Measurements from ENCODE around the gene CA10.

The CA10 gene

GRCh38 chr17:52128721-52129120 lies 29.8 kb downstream of the CA10 start:
- H3K27me3 Mint-ChIP-seq (ENCODE audit: low read depth), result no peaks in the 10 kb centered on the region
- no peaks in the 10 kb centered on the region for H3K36me3 Mint-ChIP-seq (ENCODE audit: low read depth)
- H3K4me1 Mint-ChIP-seq (ENCODE audit: low read depth), result no peaks in the 10 kb centered on the region
- no peak overlapping the region for H3K27ac Mint-ChIP-seq
- no peak for DNase-seq (ENCODE audit: low spot score)
- no peak overlapping the region for H3K4me3 Mint-ChIP-seq
- H3K9me3 Mint-ChIP-seq, result no peaks in the 10 kb centered on the region

- no peaks in the 10 kb centered on the region for H3K36me3 Mint-ChIP-seq (ENCODE audit: low read depth)
- no peak overlapping the region for H3K4me3 Mint-ChIP-seq
- no peaks in the 10 kb centered on the region for H3K9me3 Mint-ChIP-seq
- H3K27me3 Mint-ChIP-seq (ENCODE audit: low read depth), result no peaks in the 10 kb centered on the region
- DNase-seq (ENCODE audit: low spot score), result no peak
- H3K4me1 Mint-ChIP-seq (ENCODE audit: low read depth), result no peaks in the 10 kb centered on the region
- no peak overlapping the region for H3K27ac Mint-ChIP-seq
Observed at GRCh38 chr17:52124993-52125392, 33.5 kb downstream of the CA10 start.

- H3K36me3 Mint-ChIP-seq (ENCODE audit: low read depth), result no peaks in the 10 kb centered on the region
- H3K9me3 Mint-ChIP-seq, result no peaks in the 10 kb centered on the region
- H3K27ac Mint-ChIP-seq, result no peak overlapping the region
- H3K27me3 Mint-ChIP-seq (ENCODE audit: low read depth), result no peaks in the 10 kb centered on the region
- H3K4me1 Mint-ChIP-seq (ENCODE audit: low read depth), result no peaks in the 10 kb centered on the region
- no peak for DNase-seq (ENCODE audit: low spot score)
- H3K4me3 Mint-ChIP-seq, result no peak overlapping the region
Observed at GRCh38 chr17:52124561-52124960, 34.0 kb downstream of the CA10 start.

GRCh38 chr17:52120465-52120864 lies 38.0 kb downstream of the CA10 start:
- H3K27me3 Mint-ChIP-seq (ENCODE audit: low read depth), result no peaks in the 10 kb centered on the region
- DNase-seq (ENCODE audit: low spot score), result no peak
- H3K4me1 Mint-ChIP-seq (ENCODE audit: low read depth), result no peaks in the 10 kb centered on the region

GRCh38 chr17:52110923-52111581 lies 47.5 kb downstream of the CA10 start:
- no peak overlapping the region for H3K4me3 Mint-ChIP-seq
- no peak for DNase-seq (ENCODE audit: low spot score)
- H3K9me3 Mint-ChIP-seq, result no peaks in the 10 kb centered on the region
- H3K36me3 Mint-ChIP-seq (ENCODE audit: low read depth), result no peaks in the 10 kb centered on the region
- no peak overlapping the region for H3K27ac Mint-ChIP-seq
- no peaks in the 10 kb centered on the region for H3K4me1 Mint-ChIP-seq (ENCODE audit: low read depth)
- H3K27me3 Mint-ChIP-seq (ENCODE audit: low read depth), result no peaks in the 10 kb centered on the region

More at GRCh38 chr17:52120465-52120864, 38.0 kb downstream of the CA10 start:
- Mint-ChIP-seq H3K4me3 (no peak overlapping the region), H3K27ac (no peak overlapping the region), H3K9me3 (no peaks in the 10 kb centered on the region), H3K36me3 (ENCODE audit: low read depth) (no peaks in the 10 kb centered on the region)

GRCh38 chr17:52106638-52107261 lies 51.8 kb downstream of the CA10 start:
- no peaks in the 10 kb centered on the region for H3K27me3 Mint-ChIP-seq (ENCODE audit: low read depth)
- H3K4me1 Mint-ChIP-seq (ENCODE audit: low read depth), result no peaks in the 10 kb centered on the region
- H3K36me3 Mint-ChIP-seq (ENCODE audit: low read depth), result no peaks in the 10 kb centered on the region
- no peak overlapping the region for H3K4me3 Mint-ChIP-seq
- no peak overlapping the region for H3K27ac Mint-ChIP-seq
- no peaks in the 10 kb centered on the region for H3K9me3 Mint-ChIP-seq
- DNase-seq (ENCODE audit: low spot score), result peak; percentile 6

GRCh38 chr17:52106072-52106471 lies 52.4 kb downstream of the CA10 start:
- Mint-ChIP-seq H3K27ac (no peak overlapping the region), H3K36me3 (ENCODE audit: low read depth) (no peaks in the 10 kb centered on the region), H3K27me3 (ENCODE audit: low read depth) (no peaks in the 10 kb centered on the region), H3K9me3 (no peaks in the 10 kb centered on the region), H3K4me3 (no peak overlapping the region), H3K4me1 (ENCODE audit: low read depth) (no peaks in the 10 kb centered on the region)
- no peak for DNase-seq (ENCODE audit: low spot score)

GRCh38 chr17:52105591-52105990 lies 52.9 kb downstream of the CA10 start:
- no peak for DNase-seq (ENCODE audit: low spot score)
- Mint-ChIP-seq H3K9me3 (no peaks in the 10 kb centered on the region), H3K4me1 (ENCODE audit: low read depth) (no peaks in the 10 kb centered on the region), H3K4me3 (no peak overlapping the region), H3K27me3 (ENCODE audit: low read depth) (no peaks in the 10 kb centered on the region), H3K27ac (no peak overlapping the region), H3K36me3 (ENCODE audit: low read depth) (no peaks in the 10 kb centered on the region)

- no peak for DNase-seq (ENCODE audit: low spot score)
- Mint-ChIP-seq H3K4me1 (ENCODE audit: low read depth) (no peaks in the 10 kb centered on the region), H3K4me3 (no peak overlapping the region), H3K27ac (no peak overlapping the region), H3K9me3 (no peaks in the 10 kb centered on the region), H3K36me3 (ENCODE audit: low read depth) (no peaks in the 10 kb centered on the region), H3K27me3 (ENCODE audit: low read depth) (no peaks in the 10 kb centered on the region)
Observed at GRCh38 chr17:52096056-52096455, 62.5 kb downstream of the CA10 start.

GRCh38 chr17:52084176-52084575 lies 74.3 kb downstream of the CA10 start:
- H3K9me3 Mint-ChIP-seq, result no peaks in the 10 kb centered on the region
- no peak overlapping the region for H3K4me3 Mint-ChIP-seq
- no peak for DNase-seq (ENCODE audit: low spot score)
- no peaks in the 10 kb centered on the region for H3K36me3 Mint-ChIP-seq (ENCODE audit: low read depth)
- H3K27ac Mint-ChIP-seq, result no peak overlapping the region
- H3K27me3 Mint-ChIP-seq (ENCODE audit: low read depth), result no peaks in the 10 kb centered on the region
- no peaks in the 10 kb centered on the region for H3K4me1 Mint-ChIP-seq (ENCODE audit: low read depth)

GRCh38 chr17:52079496-52079895 lies 79.0 kb downstream of the CA10 start:
- Mint-ChIP-seq H3K9me3 (no peaks in the 10 kb centered on the region), H3K36me3 (ENCODE audit: low read depth) (no peaks in the 10 kb centered on the region), H3K4me1 (ENCODE audit: low read depth) (no peaks in the 10 kb centered on the region), H3K27me3 (ENCODE audit: low read depth) (no peaks in the 10 kb centered on the region), H3K4me3 (no peak overlapping the region), H3K27ac (no peak overlapping the region)
- no peak for DNase-seq (ENCODE audit: low spot score)

- peaks cover 3% of the 10 kb centered on the region for H3K9me3 Mint-ChIP-seq
- no peaks in the 10 kb centered on the region for H3K27me3 Mint-ChIP-seq (ENCODE audit: low read depth)
- no peak overlapping the region for H3K27ac Mint-ChIP-seq
- H3K4me1 Mint-ChIP-seq (ENCODE audit: low read depth), result no peaks in the 10 kb centered on the region
- no peak overlapping the region for H3K4me3 Mint-ChIP-seq
- no peak for DNase-seq (ENCODE audit: low spot score)
- no peaks in the 10 kb centered on the region for H3K36me3 Mint-ChIP-seq (ENCODE audit: low read depth)
Observed at GRCh38 chr17:52071712-52072111, 86.8 kb downstream of the CA10 start.

- Mint-ChIP-seq H3K9me3 (peaks cover 7% of the 10 kb centered on the region), H3K4me1 (ENCODE audit: low read depth) (no peaks in the 10 kb centered on the region), H3K27ac (no peak overlapping the region), H3K27me3 (ENCODE audit: low read depth) (no peaks in the 10 kb centered on the region), H3K4me3 (no peak overlapping the region), H3K36me3 (ENCODE audit: low read depth) (no peaks in the 10 kb centered on the region)
- DNase-seq (ENCODE audit: low spot score), result no peak
Observed at GRCh38 chr17:52064791-52065211, 93.7 kb downstream of the CA10 start.

GRCh38 chr17:52049496-52049895 lies 109.0 kb downstream of the CA10 start:
- H3K4me1 Mint-ChIP-seq (ENCODE audit: low read depth), result no peaks in the 10 kb centered on the region
- H3K9me3 Mint-ChIP-seq, result no peaks in the 10 kb centered on the region
- no peak overlapping the region for H3K27ac Mint-ChIP-seq
- no peaks in the 10 kb centered on the region for H3K36me3 Mint-ChIP-seq (ENCODE audit: low read depth)
- DNase-seq (ENCODE audit: low spot score), result no peak
- H3K4me3 Mint-ChIP-seq, result no peak overlapping the region
- no peaks in the 10 kb centered on the region for H3K27me3 Mint-ChIP-seq (ENCODE audit: low read depth)

- Mint-ChIP-seq H3K4me1 (ENCODE audit: low read depth) (no peaks in the 10 kb centered on the region), H3K4me3 (no peak overlapping the region), H3K27ac (no peak overlapping the region), H3K27me3 (ENCODE audit: low read depth) (no peaks in the 10 kb centered on the region), H3K9me3 (no peaks in the 10 kb centered on the region), H3K36me3 (ENCODE audit: low read depth) (no peaks in the 10 kb centered on the region)
- DNase-seq (ENCODE audit: low spot score), result no peak
Observed at GRCh38 chr17:52049051-52049450, 109.5 kb downstream of the CA10 start.
